GM12878 (cell line): ENCODE measurements around the gene SON. TPM values are rescaled to one million over a fixed set of nuclear protein-coding genes. Genes with fewer than 3 reads are reported as not detected.

ENCODE experiments used
- ATAC-seq: fragments of 200-7000 bp; cut with Tn5 transposase; 3 replicates; pipeline ENCODE4 v1.9.1; 2020; ENCODE audit warnings: mild to moderate bottlenecking, moderate library complexity
- BruUV-seq: library from RNA; stranded (reverse); fragments of 400-500 nt; replicated peaks from 2 replicates; lab custom pipeline; 2021; lab: Mats Ljungman, UMichigan
- CTCF ChIA-PET: fragments of 300-600 bp; sonication (Branson Sonifier 250); formaldehyde crosslinking; extraction: SDS; loops from one replicate; lab custom pipeline; 2021; ENCODE audit warnings: inconsistent platforms; lab: Yijun Ruan, JAX
- POLR2A ChIA-PET: fragments of 350-600 bp; formaldehyde crosslinking; extraction: SDS; loops from one replicate; lab custom pipeline; 2021; ENCODE audit warnings: inconsistent platforms; lab: Charles Lee
- RAD21 ChIA-PET: fragments of 300-600 bp; sonication (Branson Sonifier 250); formaldehyde crosslinking; loops from one replicate; lab custom pipeline; 2023; ENCODE audit warnings: antibody characterized with exemption; ENCODE audit not compliant: unreplicated experiment; lab: Charles Lee
- SMC1A ChIA-PET: fragments of 300-600 bp; sonication (Branson Sonifier 250); formaldehyde crosslinking; loops from one replicate; lab custom pipeline; 2023; ENCODE audit not compliant: unreplicated experiment, uncharacterized antibody; lab: Charles Lee
- DNase-seq: peaks from one replicate; pipeline ENCODE4 v3.0.0-alpha.2; 2011; ENCODE audit warnings: low read depth, low spot score
- FAIRE-seq: peaks from 3 replicates; lab custom pipeline; 2011; peaks lifted over from hg19 to GRCh38; lab: Jason Lieb, UNC
- H2AFZ ChIP-seq: 2 replicates; pipeline ENCODE4 v1.6.0; 2011; ENCODE audit warnings: low read depth, low read length, control low read depth; ENCODE audit not compliant: control insufficient read depth
- H3K27ac ChIP-seq: 2 replicates; pipeline ENCODE4 v1.5.1; 2011; ENCODE audit warnings: control low read depth; ENCODE audit not compliant: control insufficient read depth, insufficient read depth
- H3K27me3 ChIP-seq, 2 experiments: replicated peaks in 1 of 2; 2 replicates each; pipeline versions ENCODE4 v1.6.0 to v1.6.1; 2011; ENCODE audit warnings: low read length in 1 of 2; ENCODE audit not compliant: control insufficient read depth in 2 of 2, insufficient read depth in 2 of 2
- H3K36me3 ChIP-seq, 2 experiments: 2 replicates each; pipeline ENCODE4 v1.5.1; 2011; ENCODE audit warnings: low read length in 1 of 2; ENCODE audit not compliant: control insufficient read depth in 2 of 2, insufficient read depth in 2 of 2
- H3K4me1 ChIP-seq: 2 replicates; pipeline ENCODE4 v1.6.1; 2011; ENCODE audit warnings: mild to moderate bottlenecking, low read length, moderate library complexity, mixed read lengths; ENCODE audit not compliant: control insufficient read depth, insufficient read depth
- H3K4me2 ChIP-seq: 2 replicates; pipeline ENCODE4 v1.6.0; 2011; ENCODE audit warnings: control low read depth; ENCODE audit not compliant: control insufficient read depth, insufficient read depth
- H3K4me3 ChIP-seq: fragments of 200-600 bp; sonication (generic); 2 replicates; pipeline ENCODE4 v1.5.1; 2016
- H3K79me2 ChIP-seq: 2 replicates; pipeline ENCODE4 v1.6.0; 2011; ENCODE audit warnings: low read length; ENCODE audit not compliant: control insufficient read depth, insufficient read depth
- H3K9ac ChIP-seq: 2 replicates; pipeline ENCODE4 v1.8.0; 2011; ENCODE audit warnings: low read length, control low read depth, mixed read lengths; ENCODE audit not compliant: control insufficient read depth, insufficient read depth
- H3K9me3 ChIP-seq: replicated peaks from 3 replicates; pipeline ENCODE4 v1.5.1; 2011; ENCODE audit warnings: mild to moderate bottlenecking, low read length; ENCODE audit not compliant: control insufficient read depth, insufficient read depth
- H4K20me1 ChIP-seq: 2 replicates; pipeline ENCODE4 v1.6.0; 2011; ENCODE audit not compliant: control insufficient read depth, insufficient read depth
- ATF7 ChIP-seq: fragments of 450-650 bp; IDR thresholded peaks from 2 replicates; pipeline ENCODE4 v1.6.1; 2016; ENCODE audit warnings: low read depth, mild to moderate bottlenecking
- BACH1 ChIP-seq: fragments of 450-650 bp; IDR thresholded peaks from 2 replicates; pipeline ENCODE4 v1.6.1; 2017; ENCODE audit warnings: mild to moderate bottlenecking, borderline replicate concordance
- BCL11A ChIP-seq: IDR thresholded peaks from 2 replicates; pipeline ENCODE4 v1.6.1; 2011; ENCODE audit warnings: low read depth, low read length
- CEBPB ChIP-seq, 2 experiments: fragments of 150-350 bp in 1 of 2; IDR thresholded peaks; 2 replicates each; pipeline ENCODE4 v1.6.1; 2012 to 2014; ENCODE audit warnings: low read depth in 2 of 2, low read length in 2 of 2, borderline replicate concordance in 1 of 2, inconsistent platforms in 1 of 2
- CREB1 ChIP-seq: IDR thresholded peaks from 2 replicates; pipeline ENCODE4 v1.6.1; 2012; ENCODE audit warnings: low read depth, mild to moderate bottlenecking, inconsistent platforms
- LARP7 ChIP-seq: fragments of 450-650 bp; IDR thresholded peaks from 2 replicates; pipeline ENCODE4 v1.6.1; 2017; ENCODE audit warnings: mild to moderate bottlenecking
- MTA3 ChIP-seq: IDR thresholded peaks from 2 replicates; pipeline ENCODE4 v1.6.1; 2012; ENCODE audit warnings: low read length, inconsistent platforms, borderline replicate concordance
- NFIC ChIP-seq: IDR thresholded peaks from 2 replicates; pipeline ENCODE4 v1.6.1; 2012; ENCODE audit warnings: low read depth, mild to moderate bottlenecking, inconsistent platforms, low read length, moderate library complexity
- PAX5 ChIP-seq: IDR thresholded peaks from 2 replicates; pipeline ENCODE4 v1.6.1; 2011; ENCODE audit warnings: low read depth, low read length, borderline replicate concordance
- POLR2A ChIP-seq: IDR thresholded peaks from 2 replicates; pipeline ENCODE4 v1.6.1; 2011; ENCODE audit warnings: low read depth, mild to moderate bottlenecking, low read length
- RAD21 ChIP-seq: IDR thresholded peaks from 2 replicates; pipeline ENCODE4 v1.6.1; 2011; ENCODE audit warnings: mild to moderate bottlenecking, low read depth, low read length, moderate library complexity; ENCODE audit not compliant: insufficient read depth
- RAD51 ChIP-seq: fragments of 450-650 bp; IDR thresholded peaks from 2 replicates; pipeline ENCODE4 v1.6.1; 2016; ENCODE audit warnings: moderate library complexity, mild to moderate bottlenecking, inconsistent platforms
- SMAD5 ChIP-seq: IDR thresholded peaks from 2 replicates; pipeline ENCODE4 v1.6.1; 2016; ENCODE audit warnings: antibody characterized with exemption, low read depth
- SREBF2 ChIP-seq: IDR thresholded peaks from 2 replicates; pipeline ENCODE4 v1.6.1; 2012; ENCODE audit warnings: mild to moderate bottlenecking, low read length
- YBX1 ChIP-seq: fragments of 450-650 bp; IDR thresholded peaks from 2 replicates; pipeline ENCODE4 v1.6.1; 2016; ENCODE audit warnings: antibody characterized with exemption
- ZNF217 ChIP-seq: fragments of 450-650 bp; IDR thresholded peaks from 2 replicates; pipeline ENCODE4 v1.6.1; 2017; ENCODE audit warnings: antibody characterized with exemption, mild to moderate bottlenecking
- WGBS: methylation state at CpG from one replicate; pipeline ENCODE4 v1.1.6; 2016; ENCODE audit warnings: low lambda C conversion rate; ENCODE audit not compliant: insufficient replicate concordance, insufficient coverage; ENCODE audit errors: missing lambda C conversion rate; 5-methylcytosine and 5-hydroxymethylcytosine counted together
- in situ Hi-C: fragments of 300-500 bp; cut with MboI; formaldehyde crosslinking; loops from 9 replicates; pipeline ENCODE4 v1.14.3; 2018; ENCODE audit warnings: mixed read lengths
- intact Hi-C: fragments of 100-400 bp; cut with micrococcal nuclease; formaldehyde crosslinking; loops from one replicate; pipeline ENCODE4 v1.14.2; 2022; ENCODE audit not compliant: unreplicated experiment
- polyA plus RNA-seq, 11 experiments: library from polyadenylated mRNA; depleted of rRNA in 4 of 11; unstranded in 6 of 11; stranded (reverse) in 5 of 11; fragments of >200 nt; fragmentation: Nextera tagmentation in 4 of 11; fragmentation: Illumina TruSeq in 1 of 11; extraction: Ambion mirVana in 4 of 11; extraction: Trizol in 1 of 11; gene quantifications; 1 replicate in 1 of 11; 2 replicates in 10 of 11; pipeline versions ENCODE4 v1.2.1 to v1.2.3, GENCODE V29; 2011 to 2016; ENCODE audit warnings: inconsistent platforms in 2 of 11, missing spikeins in 2 of 11, low read depth in 1 of 11
- total RNA-seq, 4 experiments: library from RNA; depleted of rRNA in 3 of 4; stranded (reverse); fragments of >200 nt in 3 of 4; fragmentation: Illumina TruSeq in 1 of 4; extraction: Trizol in 1 of 4; gene quantifications; 2 replicates each; pipeline versions ENCODE4 v1.2.1 to v1.2.3, GENCODE V29; 2013 to 2021
- TF ChIP-seq, protein P1 (sequence below): IDR thresholded peaks from 2 replicates; pipeline ENCODE4 v1.6.1; 2011; ENCODE audit warnings: borderline replicate concordance, low read depth, mild to moderate bottlenecking, moderate library complexity, low read length; ENCODE audit not compliant: insufficient read depth, poor library complexity, severe bottlenecking
- TF ChIP-seq, protein P2 (sequence below): IDR thresholded peaks from 2 replicates; pipeline ENCODE4 v1.6.1; 2012; ENCODE audit warnings: mild to moderate bottlenecking, low read depth, low read length

SON gene
- total and polyA plus RNA-seq, 10 of the 15 experiments (the other 5 are each of a cell fraction or from before 2014, with no cell fraction given) = 95.7 to 788 (median 251) TPM

DNA sequence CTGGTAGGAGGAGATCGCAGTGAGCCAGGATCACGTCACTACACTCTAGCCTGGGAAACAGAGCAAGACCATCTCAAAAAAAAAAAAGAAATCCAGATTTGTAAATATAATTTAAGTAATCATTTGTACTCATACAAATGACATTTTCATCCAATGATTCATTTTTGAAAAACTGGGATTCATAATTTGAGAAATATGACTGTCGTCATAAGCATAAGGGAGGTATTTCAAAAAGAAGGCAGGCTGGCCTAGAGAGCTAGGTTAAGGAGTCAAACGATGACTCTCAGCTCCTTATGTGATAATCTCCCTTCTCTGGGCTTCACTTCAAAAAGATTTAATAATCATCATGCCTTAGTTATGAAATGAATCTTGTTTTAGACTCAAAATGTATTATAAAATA lies 3.2 kb upstream of the SON start:
- no TSS peak for BruUV-seq
- H3K27me3 ChIP-seq = no peaks in the 10 kb centered on the region
- H3K36me3 ChIP-seq = peaks cover 4 to 25% of the 10 kb centered on the region in 2 experiments; a peak in 3 of 4 replicates
- WGBS = 85% methylated on average over 4 of the region's 4 CpGs
- ChIA-PET CTCF (interaction anchor here (1.3 to 1.9 kb wide), 2 partner anchors 49 to 66 kb away, joined by 3 to 15 read pairs; partner anchors contain the start of gene DONSON), SMC1A (interaction anchor here (0.6 to 1.8 kb wide), 5 partner anchors 35 to 59 kb away, joined by 3 to 6 read pairs (median 3); partner anchors contain the start of gene TMEM50B), RAD21 (no interaction called here), POLR2A (no interaction called here)
- FAIRE-seq = no peak
- no peaks in the 10 kb centered on the region for H3K4me1 ChIP-seq
- no peak overlapping the region for H3K4me3 ChIP-seq
- DNase-seq = no peak
- intact Hi-C loops = loop anchor here (5.0 to 10.0 kb wide), 5 partner anchors 48 to 767 kb away; partner anchors contain the start of genes DONSON, IFNGR2 and PAXBP1
- H3K79me2 ChIP-seq = peaks cover 52% of the 10 kb centered on the region
- no peaks in the 10 kb centered on the region; the same call in 1 of the 2 replicates for H4K20me1 ChIP-seq
- H3K9me3 ChIP-seq = no peaks in the 10 kb centered on the region
- no peak for ATAC-seq
- no peak overlapping the region for H3K9ac ChIP-seq
- H3K4me2 ChIP-seq = no peak overlapping the region
- no peak overlapping the region for H3K27ac ChIP-seq
- in situ Hi-C loops = no loop called here
- no peak overlapping the region for H2AFZ ChIP-seq
- TF ChIP-seq, protein P1, sequence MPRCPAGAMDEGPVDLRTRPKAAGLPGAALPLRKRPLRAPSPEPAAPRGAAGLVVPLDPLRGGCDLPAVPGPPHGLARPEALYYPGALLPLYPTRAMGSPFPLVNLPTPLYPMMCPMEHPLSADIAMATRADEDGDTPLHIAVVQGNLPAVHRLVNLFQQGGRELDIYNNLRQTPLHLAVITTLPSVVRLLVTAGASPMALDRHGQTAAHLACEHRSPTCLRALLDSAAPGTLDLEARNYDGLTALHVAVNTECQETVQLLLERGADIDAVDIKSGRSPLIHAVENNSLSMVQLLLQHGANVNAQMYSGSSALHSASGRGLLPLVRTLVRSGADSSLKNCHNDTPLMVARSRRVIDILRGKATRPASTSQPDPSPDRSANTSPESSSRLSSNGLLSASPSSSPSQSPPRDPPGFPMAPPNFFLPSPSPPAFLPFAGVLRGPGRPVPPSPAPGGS = no peak
- no peak for TF ChIP-seq RAD21
- TF ChIP-seq PAX5 = no peak
- TF ChIP-seq, protein P2, sequence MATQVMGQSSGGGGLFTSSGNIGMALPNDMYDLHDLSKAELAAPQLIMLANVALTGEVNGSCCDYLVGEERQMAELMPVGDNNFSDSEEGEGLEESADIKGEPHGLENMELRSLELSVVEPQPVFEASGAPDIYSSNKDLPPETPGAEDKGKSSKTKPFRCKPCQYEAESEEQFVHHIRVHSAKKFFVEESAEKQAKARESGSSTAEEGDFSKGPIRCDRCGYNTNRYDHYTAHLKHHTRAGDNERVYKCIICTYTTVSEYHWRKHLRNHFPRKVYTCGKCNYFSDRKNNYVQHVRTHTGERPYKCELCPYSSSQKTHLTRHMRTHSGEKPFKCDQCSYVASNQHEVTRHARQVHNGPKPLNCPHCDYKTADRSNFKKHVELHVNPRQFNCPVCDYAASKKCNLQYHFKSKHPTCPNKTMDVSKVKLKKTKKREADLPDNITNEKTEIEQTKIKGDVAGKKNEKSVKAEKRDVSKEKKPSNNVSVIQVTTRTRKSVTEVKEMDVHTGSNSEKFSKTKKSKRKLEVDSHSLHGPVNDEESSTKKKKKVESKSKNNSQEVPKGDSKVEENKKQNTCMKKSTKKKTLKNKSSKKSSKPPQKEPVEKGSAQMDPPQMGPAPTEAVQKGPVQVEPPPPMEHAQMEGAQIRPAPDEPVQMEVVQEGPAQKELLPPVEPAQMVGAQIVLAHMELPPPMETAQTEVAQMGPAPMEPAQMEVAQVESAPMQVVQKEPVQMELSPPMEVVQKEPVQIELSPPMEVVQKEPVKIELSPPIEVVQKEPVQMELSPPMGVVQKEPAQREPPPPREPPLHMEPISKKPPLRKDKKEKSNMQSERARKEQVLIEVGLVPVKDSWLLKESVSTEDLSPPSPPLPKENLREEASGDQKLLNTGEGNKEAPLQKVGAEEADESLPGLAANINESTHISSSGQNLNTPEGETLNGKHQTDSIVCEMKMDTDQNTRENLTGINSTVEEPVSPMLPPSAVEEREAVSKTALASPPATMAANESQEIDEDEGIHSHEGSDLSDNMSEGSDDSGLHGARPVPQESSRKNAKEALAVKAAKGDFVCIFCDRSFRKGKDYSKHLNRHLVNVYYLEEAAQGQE = no peak
- no peak for TF ChIP-seq POLR2A
- no peak for TF ChIP-seq CEBPB (IDR thresholded peaks at IDR 0.05; ENCODE audit: borderline replicate concordance in 1 of 2, low read depth in 2 of 2, low read length in 2 of 2)
- no peak for TF ChIP-seq ZNF217
- TF ChIP-seq SREBF2 = no peak
- no peak for TF ChIP-seq SMAD5
- no peak for TF ChIP-seq YBX1
- TF ChIP-seq BACH1 = no peak
- TF ChIP-seq ATF7 = no peak
- TF ChIP-seq RAD51 = no peak
- no peak for TF ChIP-seq MTA3
- TF ChIP-seq CREB1 = no peak
- TF ChIP-seq NFIC = no peak
- no peak for TF ChIP-seq BCL11A
- no peak for TF ChIP-seq LARP7
